Progenitor cell of endocrine pancreas (in vitro differentiated cells): ENCODE measurements around the gene ZNF451. TPM values are rescaled to one million over a fixed set of nuclear protein-coding genes. Genes with fewer than 3 reads are reported as not detected.

ENCODE experiments used
- DNase-seq: peaks from one replicate; pipeline ENCODE4 v3.0.0; 2021; ENCODE audit warnings: low spot score; ENCODE audit not compliant: unreplicated experiment
- H3K27ac Mint-ChIP-seq: 2 replicates; pipeline ENCODE4 v1.8.0; 2021; ENCODE audit warnings: mild to moderate bottlenecking, moderate library complexity, mixed read lengths
- H3K27me3 Mint-ChIP-seq: 2 replicates; pipeline ENCODE4 v1.8.0; 2021; ENCODE audit warnings: mixed read lengths
- H3K36me3 Mint-ChIP-seq: 2 replicates; pipeline ENCODE4 v1.8.0; 2022; ENCODE audit warnings: mixed read lengths; ENCODE audit not compliant: insufficient read depth
- H3K4me1 Mint-ChIP-seq: 2 replicates; pipeline ENCODE4 v1.8.0; 2021; ENCODE audit warnings: low read depth, mixed read lengths
- H3K4me3 Mint-ChIP-seq: 2 replicates; pipeline ENCODE4 v1.8.0; 2021; ENCODE audit warnings: low read depth, mild to moderate bottlenecking, moderate library complexity, mixed read lengths
- H3K9me3 Mint-ChIP-seq: 2 replicates; pipeline ENCODE4 v1.8.0; 2021; ENCODE audit warnings: low read depth, mixed read lengths
- total RNA-seq: library from RNA; stranded (reverse); gene quantifications from 2 replicates; pipeline ENCODE4 v1.2.1, GENCODE V29; 2021
- TF ChIP-seq, protein P1 (sequence below): fragments of 200-600 bp; sonication (generic); IDR thresholded peaks from one replicate; pipeline ENCODE4 v1.5.0; 2021; ENCODE audit warnings: antibody characterized with exemption, mild to moderate bottlenecking; ENCODE audit not compliant: unreplicated experiment

The ZNF451 gene
- total RNA-seq, 1 donor from 2014 or later, result 70.6 TPM

GRCh38 chr6:57127763-57128162 lies 37.8 kb downstream of the ZNF451 start:
- peaks cover 8% of the 10 kb centered on the region for H3K4me1 Mint-ChIP-seq
- peaks cover 4% of the 10 kb centered on the region for H3K9me3 Mint-ChIP-seq
- H3K36me3 Mint-ChIP-seq, result peaks cover 6% of the 10 kb centered on the region
- no peaks in the 10 kb centered on the region for H3K27me3 Mint-ChIP-seq
- no peak overlapping the region for H3K4me3 Mint-ChIP-seq
- no peak for DNase-seq
- TF ChIP-seq, protein P1, sequence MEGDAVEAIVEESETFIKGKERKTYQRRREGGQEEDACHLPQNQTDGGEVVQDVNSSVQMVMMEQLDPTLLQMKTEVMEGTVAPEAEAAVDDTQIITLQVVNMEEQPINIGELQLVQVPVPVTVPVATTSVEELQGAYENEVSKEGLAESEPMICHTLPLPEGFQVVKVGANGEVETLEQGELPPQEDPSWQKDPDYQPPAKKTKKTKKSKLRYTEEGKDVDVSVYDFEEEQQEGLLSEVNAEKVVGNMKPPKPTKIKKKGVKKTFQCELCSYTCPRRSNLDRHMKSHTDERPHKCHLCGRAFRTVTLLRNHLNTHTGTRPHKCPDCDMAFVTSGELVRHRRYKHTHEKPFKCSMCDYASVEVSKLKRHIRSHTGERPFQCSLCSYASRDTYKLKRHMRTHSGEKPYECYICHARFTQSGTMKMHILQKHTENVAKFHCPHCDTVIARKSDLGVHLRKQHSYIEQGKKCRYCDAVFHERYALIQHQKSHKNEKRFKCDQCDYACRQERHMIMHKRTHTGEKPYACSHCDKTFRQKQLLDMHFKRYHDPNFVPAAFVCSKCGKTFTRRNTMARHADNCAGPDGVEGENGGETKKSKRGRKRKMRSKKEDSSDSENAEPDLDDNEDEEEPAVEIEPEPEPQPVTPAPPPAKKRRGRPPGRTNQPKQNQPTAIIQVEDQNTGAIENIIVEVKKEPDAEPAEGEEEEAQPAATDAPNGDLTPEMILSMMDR, result no peak
- no peak overlapping the region for H3K27ac Mint-ChIP-seq

DNA sequence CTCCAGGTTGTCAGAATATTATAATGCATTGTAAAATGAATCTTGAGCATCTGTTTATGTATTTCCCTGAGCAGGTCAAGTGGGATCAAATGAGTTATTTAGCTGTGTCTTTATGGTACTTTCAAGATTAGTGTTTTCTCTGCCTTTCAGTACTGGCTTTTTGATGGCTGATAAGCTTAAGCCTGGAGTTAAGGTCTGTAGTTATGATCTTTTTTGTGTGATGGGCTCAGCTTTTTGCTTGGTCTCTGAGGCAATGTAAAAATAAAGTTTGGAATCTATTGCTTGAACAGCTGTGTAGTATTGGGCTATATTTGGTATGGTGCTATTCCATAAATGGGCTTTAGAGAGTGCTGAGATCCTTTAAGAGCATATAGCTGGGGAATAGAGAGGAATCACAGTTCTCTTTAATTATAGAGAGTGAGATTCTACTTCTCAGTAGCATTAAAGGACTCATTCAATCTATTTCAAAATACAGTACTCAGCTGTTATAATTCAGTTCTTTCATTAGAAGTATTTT lies 40.7 kb downstream of the ZNF451 start:
- TF ChIP-seq, protein P1, result no peak
- Mint-ChIP-seq H3K4me1 (peaks cover 6% of the 10 kb centered on the region), H3K4me3 (no peak overlapping the region), H3K27me3 (no peaks in the 10 kb centered on the region), H3K36me3 (peaks cover 4% of the 10 kb centered on the region), H3K9me3 (no peaks in the 10 kb centered on the region), H3K27ac (no peak overlapping the region)
- no peak for DNase-seq

- H3K4me3 Mint-ChIP-seq, result no peak overlapping the region
- TF ChIP-seq, protein P1, result no peak
These were observed 45.0 kb downstream of the ZNF451 start for GRCh38 chr6:57134954-57135353.

GRCh38 chr6:57135885-57136284 lies 45.9 kb downstream of the ZNF451 start:
- no peaks in the 10 kb centered on the region for H3K27me3 Mint-ChIP-seq
- H3K9me3 Mint-ChIP-seq, result no peaks in the 10 kb centered on the region
- TF ChIP-seq, protein P1, result no peak
- H3K36me3 Mint-ChIP-seq, result peaks cover 19% of the 10 kb centered on the region
- no peaks in the 10 kb centered on the region for H3K4me1 Mint-ChIP-seq
- H3K27ac Mint-ChIP-seq, result no peak overlapping the region
- DNase-seq, result no peak
- H3K4me3 Mint-ChIP-seq, result no peak overlapping the region

More at GRCh38 chr6:57134954-57135353, 45.0 kb downstream of the ZNF451 start:
- Mint-ChIP-seq H3K36me3 (peaks cover 19% of the 10 kb centered on the region), H3K4me1 (no peaks in the 10 kb centered on the region), H3K9me3 (no peaks in the 10 kb centered on the region), H3K27me3 (no peaks in the 10 kb centered on the region), H3K27ac (no peak overlapping the region)
- DNase-seq, result no peak

- TF ChIP-seq, protein P1, result no peak
- no peak for DNase-seq
- Mint-ChIP-seq H3K27me3 (no peaks in the 10 kb centered on the region), H3K4me3 (no peak overlapping the region), H3K9me3 (peaks cover 4% of the 10 kb centered on the region), H3K36me3 (peaks cover 27% of the 10 kb centered on the region), H3K27ac (no peak overlapping the region), H3K4me1 (peaks cover 2% of the 10 kb centered on the region)
These were observed 47.4 kb downstream of the ZNF451 start for GRCh38 chr6:57137350-57137749.
